ENCODE measurements around the gene CDKN2B-AS1.

CDKN2B-AS1 gene

GRCh38 chr9:22120595-22120994 is 126.0 kb downstream of the CDKN2B-AS1 start:
- ATAC-seq (no peak), DNase-seq (no peak)
- Mint-ChIP-seq H3K4me3 (no peak overlapping the region), H3K4me1 (peaks cover 13% of the 10 kb centered on the region), H3K9me3 (peaks cover 0 to 8% of the 10 kb centered on the region in 2 donors), H3K27me3 (peaks cover 49% of the 10 kb centered on the region), H3K27ac (no peak overlapping the region)

- DNase-seq (no peak), ATAC-seq (no peak)
- Mint-ChIP-seq H3K9me3 (peaks cover 0 to 8% of the 10 kb centered on the region in 2 donors), H3K4me3 (no peak overlapping the region), H3K4me1 (peaks cover 2% of the 10 kb centered on the region), H3K27me3 (peaks cover 48% of the 10 kb centered on the region), H3K27ac (no peak overlapping the region)
Observed at GRCh38 chr9:22124263-22125011, 129.8 kb downstream of the CDKN2B-AS1 start.

GRCh38 chr9:22129133-22129532 is 134.5 kb downstream of the CDKN2B-AS1 start:
- no peak overlapping the region for H3K4me3 Mint-ChIP-seq
- no peak overlapping the region for H3K27ac Mint-ChIP-seq
- no peaks in the 10 kb centered on the region for H3K9me3 Mint-ChIP-seq
- no peaks in the 10 kb centered on the region for H3K4me1 Mint-ChIP-seq
- peaks cover 27% of the 10 kb centered on the region for H3K27me3 Mint-ChIP-seq
- DNase-seq = no peak
- no peak for ATAC-seq

- no peaks in the 10 kb centered on the region for H3K4me1 Mint-ChIP-seq
- peaks cover 28% of the 10 kb centered on the region for H3K27me3 Mint-ChIP-seq
- no peaks in the 10 kb centered on the region for H3K9me3 Mint-ChIP-seq
- no peak overlapping the region for H3K4me3 Mint-ChIP-seq
- H3K27ac Mint-ChIP-seq = no peak overlapping the region
- DNase-seq (no peak), ATAC-seq (no peak)
Observed at GRCh38 chr9:22129633-22130032, 135.0 kb downstream of the CDKN2B-AS1 start.

- peaks cover 36% of the 10 kb centered on the region for H3K27me3 Mint-ChIP-seq
- DNase-seq (no peak), ATAC-seq (no peak)
- H3K9me3 Mint-ChIP-seq = no peaks in the 10 kb centered on the region
- H3K4me1 Mint-ChIP-seq = no peaks in the 10 kb centered on the region
- H3K4me3 Mint-ChIP-seq = no peak overlapping the region
- no peak overlapping the region for H3K27ac Mint-ChIP-seq
Observed at GRCh38 chr9:22131817-22132216, 137.2 kb downstream of the CDKN2B-AS1 start.

- no peaks in the 10 kb centered on the region for H3K9me3 Mint-ChIP-seq
- H3K4me1 Mint-ChIP-seq = no peaks in the 10 kb centered on the region
- no peak for ATAC-seq
- peaks cover 38% of the 10 kb centered on the region for H3K27me3 Mint-ChIP-seq
- no peak for DNase-seq
- H3K27ac Mint-ChIP-seq = no peak overlapping the region
- no peak overlapping the region for H3K4me3 Mint-ChIP-seq
Observed at GRCh38 chr9:22134390-22134789, 139.8 kb downstream of the CDKN2B-AS1 start.

GRCh38 chr9:22136461-22137096 is 142.0 kb downstream of the CDKN2B-AS1 start:
- DNase-seq = no peak
- no peak for ATAC-seq
- no peak overlapping the region for H3K4me3 Mint-ChIP-seq
- H3K4me1 Mint-ChIP-seq = no peaks in the 10 kb centered on the region
- H3K27me3 Mint-ChIP-seq = peaks cover 46% of the 10 kb centered on the region
- no peak overlapping the region for H3K27ac Mint-ChIP-seq
- no peaks in the 10 kb centered on the region for H3K9me3 Mint-ChIP-seq

GRCh38 chr9:22138956-22139660 is 144.5 kb downstream of the CDKN2B-AS1 start:
- DNase-seq (no peak), ATAC-seq (no peak)
- Mint-ChIP-seq H3K27me3 (peaks cover 57% of the 10 kb centered on the region), H3K4me3 (no peak overlapping the region), H3K27ac (no peak overlapping the region), H3K9me3 (no peaks in the 10 kb centered on the region), H3K4me1 (no peaks in the 10 kb centered on the region)

- Mint-ChIP-seq H3K4me3 (no peak overlapping the region), H3K27ac (no peak overlapping the region), H3K27me3 (peaks cover 59% of the 10 kb centered on the region), H3K4me1 (peaks cover 3% of the 10 kb centered on the region), H3K9me3 (no peaks in the 10 kb centered on the region)
- ATAC-seq (no peak), DNase-seq (no peak)
Observed at GRCh38 chr9:22141908-22142307, 147.3 kb downstream of the CDKN2B-AS1 start.

GRCh38 chr9:22142671-22143070 is 148.1 kb downstream of the CDKN2B-AS1 start:
- peaks cover 59% of the 10 kb centered on the region for H3K27me3 Mint-ChIP-seq
- H3K4me1 Mint-ChIP-seq = peaks cover 10% of the 10 kb centered on the region
- H3K27ac Mint-ChIP-seq = no peak overlapping the region
- no peaks in the 10 kb centered on the region for H3K9me3 Mint-ChIP-seq
- no peak overlapping the region for H3K4me3 Mint-ChIP-seq
- DNase-seq = no peak
- no peak for ATAC-seq

GRCh38 chr9:22143799-22144625 is 149.4 kb downstream of the CDKN2B-AS1 start:
- no peak for DNase-seq
- ATAC-seq = no peak
- H3K27ac Mint-ChIP-seq = no peak overlapping the region
- peaks cover 51% of the 10 kb centered on the region for H3K27me3 Mint-ChIP-seq
- H3K4me3 Mint-ChIP-seq = no peak overlapping the region
- H3K4me1 Mint-ChIP-seq = peaks cover 24% of the 10 kb centered on the region
- H3K9me3 Mint-ChIP-seq = no peaks in the 10 kb centered on the region

- no peaks in the 10 kb centered on the region for H3K9me3 Mint-ChIP-seq
- peaks cover 26% of the 10 kb centered on the region for H3K4me1 Mint-ChIP-seq
- peaks cover 51% of the 10 kb centered on the region for H3K27me3 Mint-ChIP-seq
- DNase-seq = no peak
- H3K27ac Mint-ChIP-seq = no peak overlapping the region
- H3K4me3 Mint-ChIP-seq = no peak overlapping the region
- ATAC-seq = no peak
Observed at GRCh38 chr9:22146604-22147003, 152.0 kb downstream of the CDKN2B-AS1 start.

GRCh38 chr9:22147813-22148527 is 153.4 kb downstream of the CDKN2B-AS1 start:
- no peak overlapping the region for H3K4me3 Mint-ChIP-seq
- no peaks in the 10 kb centered on the region for H3K9me3 Mint-ChIP-seq
- DNase-seq (peak; percentile 15 to 22), ATAC-seq (peak; percentile 100)
- H3K27ac Mint-ChIP-seq = no peak overlapping the region
- H3K4me1 Mint-ChIP-seq = peaks cover 26% of the 10 kb centered on the region
- peaks cover 47% of the 10 kb centered on the region for H3K27me3 Mint-ChIP-seq

GRCh38 chr9:22148528-22148875 is 153.9 kb downstream of the CDKN2B-AS1 start:
- Mint-ChIP-seq H3K4me3 (no peak overlapping the region), H3K27ac (no peak overlapping the region), H3K4me1 (peaks cover 26% of the 10 kb centered on the region), H3K27me3 (peaks cover 46% of the 10 kb centered on the region), H3K9me3 (no peaks in the 10 kb centered on the region)
- DNase-seq (no peak), ATAC-seq (no peak)
